Activated T-cell treated with anti-CD3 and anti-CD28 coated beads for 4 hours (primary cell): ENCODE results near the gene NEDD4L.

ENCODE experiments used
- DNase-seq: peaks from one replicate; pipeline ENCODE4 v3.0.0-alpha.2; 2020

NEDD4L gene

DNA sequence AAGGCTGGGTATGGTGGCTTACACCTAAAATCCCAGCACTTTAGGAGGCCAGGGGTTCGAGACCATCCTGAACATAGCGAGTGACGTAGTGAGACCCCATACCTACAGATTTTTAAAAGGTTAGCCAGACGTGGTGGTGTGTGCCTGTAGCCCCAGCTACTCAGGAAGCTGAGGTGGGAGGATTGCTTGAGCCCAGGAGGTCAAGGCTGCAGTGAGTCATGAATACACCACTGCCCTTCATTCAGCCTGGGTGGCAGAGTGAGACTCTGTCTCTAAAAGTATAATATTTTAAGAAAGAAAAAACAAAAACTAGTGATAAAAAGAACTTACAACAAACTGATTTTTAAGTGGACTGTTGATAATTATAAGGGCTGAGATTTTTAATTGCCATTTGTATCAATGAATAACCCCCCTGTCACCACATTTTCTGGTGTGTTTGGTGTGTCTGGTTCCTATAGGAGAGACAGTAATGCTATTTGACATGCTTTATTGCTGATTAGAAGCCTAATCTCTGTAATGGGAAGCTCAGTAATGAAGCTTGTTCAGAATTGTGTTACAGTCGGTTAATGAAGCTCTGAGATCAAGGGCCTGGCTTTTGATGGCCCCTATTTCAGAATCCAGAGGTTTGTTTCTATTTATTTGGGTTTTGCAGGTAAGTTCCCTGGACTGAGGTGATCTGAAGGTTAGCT, 147.0 kb downstream of the NEDD4L start:
- no peak for DNase-seq

DNA sequence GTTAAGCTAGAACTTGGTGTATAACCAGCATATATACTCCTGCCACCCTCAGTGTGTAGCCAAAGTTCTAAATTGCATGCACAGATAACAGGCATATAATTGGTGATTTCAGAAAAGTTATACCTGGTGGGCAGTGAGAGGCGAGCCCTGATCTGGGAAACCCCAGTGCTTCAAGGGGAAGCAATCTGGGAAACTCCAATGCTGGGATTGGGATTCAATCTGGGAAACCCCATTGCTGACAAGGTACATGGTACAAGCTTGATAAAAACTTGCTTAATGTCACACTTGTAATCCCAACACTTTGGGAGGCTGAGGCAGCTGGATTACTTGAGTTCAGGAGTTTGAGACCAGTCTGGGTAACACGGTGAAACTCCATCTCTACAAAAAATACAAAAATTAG, 147.6 kb downstream of the NEDD4L start:
- no peak for DNase-seq

DNA sequence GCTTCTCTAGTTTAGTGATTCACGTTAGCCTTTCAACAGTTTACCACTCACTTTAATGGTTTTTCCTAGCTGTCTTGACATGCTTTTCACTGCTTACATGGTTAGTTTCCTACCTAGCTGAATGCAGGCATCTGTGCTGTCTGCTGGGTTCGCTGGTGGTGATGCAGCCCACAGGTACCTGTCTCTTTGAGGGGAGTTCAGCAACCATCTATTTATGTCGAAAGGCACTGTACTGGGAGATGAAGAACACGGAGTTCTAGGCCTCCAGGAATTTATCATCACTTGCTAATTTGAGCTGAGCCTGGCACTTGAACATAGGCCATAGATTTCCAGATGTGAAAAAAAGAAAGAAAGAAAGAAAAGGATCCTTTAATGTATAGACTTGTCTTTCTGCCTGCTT, 148.5 kb downstream of the NEDD4L start:
- no peak for DNase-seq

DNA sequence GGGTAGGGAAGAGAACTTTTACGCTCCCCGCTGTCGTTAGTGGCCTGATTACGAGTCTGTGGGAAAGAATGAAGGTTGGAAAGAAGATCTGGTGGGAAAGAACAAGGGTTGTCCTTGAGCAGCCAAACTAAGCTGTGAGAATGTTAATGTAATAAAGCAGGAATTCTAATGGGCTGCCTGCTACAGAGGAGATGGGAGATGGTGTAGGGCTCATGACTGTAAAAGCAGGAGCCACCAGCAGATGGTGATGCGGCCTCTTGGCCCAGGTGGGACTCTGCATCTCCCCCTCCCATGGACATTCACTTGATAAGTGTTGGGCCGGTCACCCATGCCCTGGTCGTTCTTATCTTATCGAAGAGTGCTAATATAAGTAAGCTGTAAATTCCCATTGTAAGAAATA, 150.0 kb downstream of the NEDD4L start:
- DNase-seq = no peak

DNA sequence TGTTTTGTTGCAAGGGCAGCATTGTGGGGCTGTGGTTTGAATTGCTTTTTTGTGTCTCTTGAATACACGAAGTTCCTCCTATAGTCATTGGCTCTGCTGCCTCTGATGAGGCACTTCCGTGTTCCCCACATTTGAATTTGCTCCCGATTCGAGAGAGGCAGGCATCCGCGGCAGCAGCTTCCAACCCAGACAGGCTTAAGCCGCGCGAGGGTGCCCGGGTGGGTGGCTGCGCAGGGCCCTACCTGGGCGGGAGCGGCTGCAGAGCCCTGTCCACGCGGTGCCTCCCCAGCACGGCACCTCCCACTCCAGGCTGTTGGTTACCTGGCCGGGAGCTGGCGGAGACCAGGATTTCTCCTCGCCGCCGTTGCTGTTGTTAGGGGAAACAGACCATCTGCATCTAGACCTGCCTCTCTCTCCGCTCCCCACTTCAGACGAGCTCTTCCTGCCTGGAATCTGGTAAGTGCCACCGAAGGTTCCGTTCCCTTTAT, 151.3 kb downstream of the NEDD4L start:
- DNase-seq = no peak

DNA sequence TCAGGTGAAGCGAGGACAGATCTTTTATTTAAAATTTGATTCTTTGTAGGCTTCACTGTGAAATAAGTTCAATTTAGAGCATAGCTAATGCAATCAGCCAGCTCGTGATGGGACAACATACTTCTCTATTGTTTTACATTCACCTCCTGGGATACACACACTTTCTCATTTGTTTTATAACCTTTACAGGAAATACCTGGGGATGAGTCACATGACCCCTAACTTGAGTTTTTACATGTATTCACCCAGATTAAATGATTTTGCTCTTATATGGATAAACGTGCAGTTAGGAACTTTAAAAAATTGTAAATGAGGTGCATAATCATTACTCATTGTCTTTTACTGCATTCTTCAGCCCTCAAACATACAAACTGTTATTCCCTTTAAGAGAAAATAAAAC, 152.1 kb downstream of the NEDD4L start:
- DNase-seq = no peak

DNA sequence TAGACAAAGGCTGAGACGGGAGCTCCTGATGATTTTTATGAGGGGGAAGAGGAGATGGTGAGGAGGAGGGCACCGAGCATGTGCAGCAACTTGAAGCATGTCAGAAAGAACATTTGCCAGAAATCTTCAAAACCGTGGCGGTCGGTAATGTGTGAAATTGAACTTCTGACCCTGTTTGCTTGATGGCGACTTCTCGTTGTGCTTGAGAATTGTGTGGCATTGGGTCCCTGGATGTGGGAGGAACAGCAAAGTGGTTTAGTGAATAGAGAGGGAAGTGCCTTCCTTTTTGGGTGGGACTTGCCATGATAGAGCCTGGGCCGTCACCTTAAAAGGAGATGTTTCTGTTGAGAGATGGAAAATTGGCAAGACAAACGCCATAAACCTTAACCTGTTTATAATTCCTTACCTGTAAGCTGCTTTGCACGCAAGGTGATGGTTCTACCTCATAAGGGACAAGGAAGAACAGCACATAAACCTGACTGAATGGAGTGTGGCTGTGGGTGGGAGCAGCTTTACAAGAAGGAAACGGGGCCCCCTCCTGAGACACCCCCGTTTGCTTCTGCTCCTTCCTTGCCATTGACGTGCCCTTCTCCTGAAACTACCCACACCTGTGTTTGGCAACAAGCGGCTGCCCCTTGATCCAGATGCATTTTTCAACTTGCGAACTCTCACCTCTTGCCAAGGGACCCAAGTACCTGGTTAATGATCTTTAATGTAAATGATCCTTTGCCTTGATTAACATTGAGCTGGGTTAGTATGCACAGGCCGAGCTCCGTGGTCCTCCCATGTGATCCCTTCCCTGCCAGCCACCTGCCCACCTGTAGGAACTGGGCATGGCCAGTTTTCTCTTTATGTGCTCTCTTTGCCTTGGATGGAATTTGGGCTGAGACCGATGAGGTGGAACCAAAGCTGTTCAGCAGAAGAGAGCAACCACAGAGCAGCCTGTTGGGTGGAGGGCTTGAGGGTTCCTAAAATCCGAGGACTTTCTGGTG, 153.2 kb downstream of the NEDD4L start:
- DNase-seq = no peak

DNA sequence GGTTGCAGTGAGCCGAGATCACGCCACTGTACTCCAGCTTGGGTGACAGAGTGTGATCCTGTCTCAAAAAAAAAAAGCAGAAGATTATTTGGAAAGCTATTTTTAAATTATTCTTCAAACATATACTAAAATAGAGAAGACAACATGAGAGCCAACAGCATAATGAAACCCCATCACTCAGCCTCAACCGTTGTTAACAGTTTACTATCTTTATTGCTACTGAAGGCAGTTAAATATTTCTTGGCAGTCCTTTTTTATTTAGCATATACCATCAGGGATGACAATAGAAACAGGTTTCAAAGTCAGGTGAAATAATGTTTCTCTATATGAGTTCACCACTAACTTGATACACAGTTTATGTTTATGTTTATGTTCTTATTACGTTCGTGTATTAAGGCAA, 157.2 kb downstream of the NEDD4L start:
- DNase-seq = no peak

DNA sequence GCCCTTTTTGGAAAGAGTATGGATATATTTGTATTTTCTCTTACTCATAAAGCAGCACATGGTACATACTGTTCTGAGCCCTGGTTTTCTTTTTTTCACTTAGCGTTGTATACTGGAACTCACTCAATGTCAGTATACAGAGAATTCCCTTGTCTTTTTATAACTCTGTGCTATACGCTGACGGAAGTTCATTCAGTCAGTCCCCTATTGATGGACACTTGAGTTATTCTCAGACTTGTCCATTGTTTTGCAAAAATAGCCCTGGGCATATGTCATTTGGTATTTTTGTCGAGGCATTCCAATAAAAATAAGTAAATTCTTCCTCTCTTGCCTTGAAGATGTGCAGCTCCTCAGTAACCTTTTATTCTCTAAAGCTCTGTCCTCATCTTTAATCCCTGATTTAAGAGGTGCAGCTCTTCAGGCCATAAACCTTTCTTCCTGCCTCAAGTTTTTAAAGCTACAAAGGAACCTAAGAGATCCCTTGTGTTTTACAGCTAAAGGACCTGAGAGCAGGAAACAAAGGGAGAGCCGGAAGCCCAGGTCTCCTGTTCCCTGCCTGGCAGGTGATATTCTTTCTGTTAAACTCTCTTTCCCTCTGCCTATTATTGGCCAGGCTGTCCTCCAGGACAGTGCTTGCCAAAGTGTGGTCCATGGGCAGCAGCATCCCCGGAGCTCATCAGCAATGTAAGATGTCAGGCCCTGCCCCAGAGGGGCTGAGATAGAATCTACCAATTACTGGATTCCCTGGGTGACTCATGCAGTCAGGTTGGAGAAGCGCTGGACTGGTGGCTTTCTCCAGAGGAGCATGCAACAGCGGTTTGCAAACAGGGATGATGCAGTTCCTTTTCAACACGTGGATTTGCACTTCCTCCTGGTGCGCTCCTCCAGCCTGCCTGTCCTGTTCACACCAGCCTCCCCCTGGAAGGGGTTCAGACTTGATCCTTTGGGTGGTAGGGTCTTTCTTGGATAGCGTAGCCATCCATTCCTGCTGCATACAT, 158.0 kb downstream of the NEDD4L start:
- no peak for DNase-seq

DNA sequence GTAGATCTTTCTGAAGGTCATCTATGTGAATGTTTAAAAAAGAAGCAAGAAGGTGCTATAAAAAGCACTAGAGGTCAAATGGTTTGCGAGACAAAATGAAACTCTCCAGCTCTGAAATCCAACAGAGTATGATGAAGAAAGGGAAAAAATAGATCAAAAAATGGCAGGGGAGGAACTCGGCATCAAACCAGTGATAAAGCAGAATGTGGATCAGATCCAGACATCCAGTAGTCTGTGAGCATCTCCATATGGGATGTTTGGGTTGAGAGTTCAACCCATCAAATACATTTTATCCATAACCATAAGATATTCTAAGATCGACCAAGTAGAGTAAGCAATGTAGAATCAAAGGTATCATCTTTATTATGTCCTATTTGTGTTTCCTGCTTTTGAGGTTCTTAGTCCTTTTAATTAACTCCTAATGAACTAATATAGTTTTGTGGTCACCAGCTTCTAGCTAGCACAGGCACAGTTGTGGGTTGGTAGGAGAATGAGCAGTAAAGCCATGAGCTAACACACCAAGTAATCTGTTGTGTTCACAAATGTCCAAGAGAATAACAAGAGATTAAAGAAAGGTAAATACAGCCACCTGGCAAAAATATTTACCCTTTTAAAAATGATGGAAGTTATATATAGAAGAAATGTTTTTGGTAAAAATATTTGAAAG, 160.9 kb downstream of the NEDD4L start:
- DNase-seq = no peak

DNA sequence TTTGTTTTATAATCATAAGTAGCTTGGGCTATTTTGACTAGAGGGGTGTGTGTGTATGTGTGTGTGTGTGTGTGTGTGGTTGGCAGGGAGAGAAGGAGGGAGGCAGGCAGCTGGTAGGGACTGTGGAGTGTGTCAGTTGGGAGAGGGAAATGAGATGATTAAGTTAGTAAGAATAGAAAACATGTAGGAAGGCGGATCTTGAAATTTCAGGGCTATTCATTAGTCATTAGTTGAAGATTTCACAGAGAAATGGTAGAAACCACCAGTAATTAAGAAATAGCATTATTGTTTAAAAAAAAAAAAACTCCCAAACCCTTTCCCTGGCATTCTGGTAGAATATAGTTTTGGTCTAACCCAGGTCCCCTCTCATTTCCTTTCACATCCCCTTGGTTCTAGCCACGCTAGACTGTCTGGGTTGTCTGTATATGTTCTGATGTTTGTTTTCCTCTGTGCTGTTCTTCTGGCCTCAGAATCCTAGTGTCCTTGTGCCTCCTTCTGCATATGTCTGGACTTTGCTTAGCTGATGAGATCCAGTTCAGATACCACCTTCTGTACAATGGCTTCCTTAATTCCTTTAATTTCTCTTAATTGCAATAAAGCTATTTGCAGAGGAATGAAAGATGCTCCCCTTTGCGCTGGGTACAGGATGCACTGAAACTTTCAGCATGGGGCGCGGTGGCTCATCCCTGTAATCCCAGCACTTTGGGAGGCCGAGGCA, 161.6 kb downstream of the NEDD4L start:
- DNase-seq = no peak

DNA sequence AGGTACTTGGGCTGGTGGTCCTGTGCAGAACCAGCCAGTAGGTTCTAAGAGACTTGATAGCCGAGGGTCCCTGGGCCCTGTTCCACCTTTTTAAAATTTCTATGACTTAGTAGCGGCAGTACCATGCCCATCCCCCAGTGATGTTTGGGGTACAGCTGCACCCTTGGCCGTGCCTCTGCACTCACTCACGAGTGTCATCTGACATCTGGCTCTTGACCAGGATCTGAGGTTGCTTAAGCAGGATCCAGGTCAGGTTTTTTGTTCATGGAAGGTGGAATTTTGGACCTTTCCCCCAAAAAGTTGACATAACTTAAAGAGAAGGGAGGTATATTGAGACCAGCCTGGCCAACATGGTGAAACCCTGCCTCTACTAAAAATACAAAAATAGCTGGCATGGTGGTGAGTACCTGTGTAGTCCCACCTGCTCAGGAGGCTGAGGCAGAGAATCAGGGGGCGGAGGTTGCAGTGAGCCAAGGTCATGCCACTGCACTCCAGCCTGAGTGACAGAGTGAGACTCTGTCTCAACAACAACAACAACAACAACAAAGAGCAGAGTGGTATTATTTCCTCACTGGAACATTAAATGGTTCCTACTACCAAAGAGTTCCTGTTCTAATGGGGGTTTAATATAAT, 163.6 kb downstream of the NEDD4L start:
- no peak for DNase-seq

DNA sequence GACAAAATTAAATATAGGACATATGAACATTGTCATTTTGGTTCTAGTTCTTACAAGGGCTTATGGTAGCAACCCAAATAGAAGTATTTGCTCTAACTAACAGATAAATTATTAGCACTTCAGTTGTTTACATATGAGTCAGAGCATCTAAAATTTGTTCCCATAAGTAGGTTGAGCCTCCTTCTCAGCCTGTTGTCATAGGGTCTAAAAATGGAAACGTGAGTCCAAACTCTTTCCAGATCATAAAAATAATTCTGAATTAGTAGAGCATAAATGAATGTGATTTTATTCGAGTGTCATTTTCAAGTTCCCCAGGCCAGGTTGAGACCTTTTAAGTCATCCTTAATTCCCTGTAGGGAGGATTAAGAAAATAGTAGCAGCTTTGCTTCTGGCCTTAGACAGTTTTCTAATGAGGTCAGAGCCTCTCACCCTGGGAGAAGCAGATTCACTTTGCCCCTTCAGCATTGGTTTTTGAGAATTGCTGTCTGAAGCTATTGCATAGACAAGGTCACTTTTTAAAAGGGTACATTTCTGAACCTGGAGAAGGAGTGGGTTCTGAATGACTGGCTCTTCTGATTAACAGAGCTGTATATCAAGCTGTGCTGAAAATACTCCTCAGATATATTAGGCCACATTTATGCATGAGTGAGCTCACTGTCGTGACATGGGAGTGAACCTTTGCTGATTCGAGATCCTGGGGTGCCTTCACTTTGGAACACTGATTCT, 164.3 kb downstream of the NEDD4L start:
- no peak for DNase-seq

DNA sequence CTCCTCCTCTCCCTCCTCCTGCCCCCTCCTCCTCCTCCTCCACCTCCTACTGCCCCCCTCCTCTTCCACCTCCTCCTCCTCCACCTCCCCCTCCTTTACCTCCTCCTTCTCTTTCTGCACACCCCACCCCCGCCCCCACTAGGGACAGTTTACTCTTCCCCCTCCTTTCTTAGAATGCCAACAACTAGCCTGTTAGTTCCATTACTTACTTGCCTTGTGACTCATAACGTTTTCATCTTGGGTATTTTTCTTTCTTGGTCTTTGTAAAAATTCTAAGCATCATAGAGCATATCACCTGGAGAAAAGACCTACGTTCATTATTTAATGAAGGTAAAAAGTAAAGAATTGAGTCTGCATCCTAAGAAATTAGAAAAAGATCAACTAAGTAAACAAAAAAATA, 165.3 kb downstream of the NEDD4L start:
- no peak for DNase-seq

DNA sequence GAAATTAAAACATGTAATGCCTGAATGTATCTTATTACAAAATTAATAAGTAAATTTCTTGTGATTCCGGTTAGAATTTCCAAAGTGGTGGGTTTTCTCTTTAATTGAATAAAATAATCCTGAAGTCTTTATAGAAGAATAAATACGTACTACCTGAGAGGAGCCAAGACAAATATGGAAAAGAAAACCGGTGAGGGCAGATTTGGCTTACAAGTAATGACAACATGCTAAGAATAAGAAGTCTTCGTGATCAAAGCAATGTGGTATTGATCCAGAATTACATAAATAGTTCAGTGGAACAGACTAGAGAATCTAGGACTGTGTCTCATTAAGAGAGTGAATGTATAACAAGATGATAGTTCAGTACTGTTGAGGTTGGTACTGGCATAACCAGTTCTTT, 167.5 kb downstream of the NEDD4L start:
- no peak for DNase-seq

DNA sequence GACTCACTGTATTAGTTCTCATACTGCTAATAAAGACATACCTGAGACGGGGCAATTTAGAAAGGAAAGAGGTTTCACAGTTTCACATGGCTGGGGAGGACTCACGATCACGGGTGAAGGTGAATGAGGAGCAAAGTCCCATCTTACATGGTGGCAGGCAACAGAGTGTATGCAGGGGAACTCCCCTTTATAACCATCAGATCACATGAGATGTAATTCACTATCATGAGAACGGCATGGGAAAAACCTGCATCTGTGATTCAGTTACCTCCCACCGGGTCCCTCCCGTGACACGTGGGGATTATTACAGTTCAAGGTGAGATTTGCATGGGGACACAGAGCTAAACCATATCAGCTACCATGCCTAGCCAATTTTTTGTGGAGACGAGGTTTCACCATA, 168.2 kb downstream of the NEDD4L start:
- DNase-seq = no peak

DNA sequence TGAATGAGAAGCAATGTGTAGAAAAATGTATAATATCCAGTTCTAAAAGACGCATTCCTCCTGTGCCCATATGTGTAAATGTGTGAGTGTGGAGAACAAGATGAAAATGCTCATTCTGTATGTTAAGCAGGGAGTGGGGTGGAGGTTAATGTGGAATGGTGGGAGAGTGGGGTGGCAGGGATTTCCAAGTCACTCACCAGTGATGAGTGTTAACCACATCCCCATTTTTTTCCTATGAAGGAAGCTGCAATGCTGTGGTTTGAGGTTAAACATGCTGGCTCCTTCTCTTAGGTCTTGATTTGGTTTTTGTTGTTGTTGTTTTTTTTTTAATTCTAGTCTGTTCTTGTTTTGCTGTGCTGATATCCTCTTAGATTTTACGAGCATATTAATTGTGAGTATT, 169.4 kb downstream of the NEDD4L start:
- DNase-seq = no peak

DNA sequence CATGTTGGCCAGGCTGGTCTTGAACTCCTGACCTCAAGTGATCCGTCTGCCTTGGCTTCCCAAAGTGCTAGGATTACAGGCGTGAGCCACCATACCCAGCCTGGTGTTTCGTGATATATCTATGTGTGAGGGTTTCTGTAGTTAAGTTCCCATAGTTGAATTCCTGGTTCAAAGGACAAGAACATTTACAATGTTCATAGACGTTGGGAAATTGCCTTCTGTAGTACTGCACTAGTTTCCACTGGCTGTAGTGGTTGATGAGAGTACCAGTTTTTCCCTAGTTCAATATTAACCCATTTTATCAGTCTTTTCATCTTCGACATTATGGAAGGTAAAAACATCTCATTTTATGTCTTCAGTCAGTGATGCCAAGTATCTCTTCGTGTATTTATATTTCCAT, 171.0 kb downstream of the NEDD4L start:
- no peak for DNase-seq

DNA sequence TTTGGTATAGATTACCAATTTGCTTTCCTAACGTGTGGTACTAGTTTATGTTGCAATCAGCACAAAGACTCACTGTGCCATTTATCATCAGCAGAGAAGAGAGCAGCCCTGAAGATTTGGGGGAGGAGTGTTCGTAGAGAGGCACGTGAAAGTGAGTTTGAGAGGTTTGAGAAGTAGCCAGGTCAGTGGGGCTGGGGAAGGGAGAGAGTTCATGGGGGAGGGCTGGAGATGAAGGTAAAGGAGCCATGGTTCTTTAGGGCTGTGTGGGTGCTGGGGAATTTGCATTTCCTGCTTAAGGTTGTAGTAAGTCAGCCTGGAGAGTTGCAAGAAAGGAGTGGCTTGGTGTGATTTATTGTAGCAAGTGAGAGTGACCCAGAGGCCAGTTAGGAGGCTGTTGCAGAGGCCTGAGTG, 172.1 kb downstream of the NEDD4L start:
- DNase-seq = no peak

DNA sequence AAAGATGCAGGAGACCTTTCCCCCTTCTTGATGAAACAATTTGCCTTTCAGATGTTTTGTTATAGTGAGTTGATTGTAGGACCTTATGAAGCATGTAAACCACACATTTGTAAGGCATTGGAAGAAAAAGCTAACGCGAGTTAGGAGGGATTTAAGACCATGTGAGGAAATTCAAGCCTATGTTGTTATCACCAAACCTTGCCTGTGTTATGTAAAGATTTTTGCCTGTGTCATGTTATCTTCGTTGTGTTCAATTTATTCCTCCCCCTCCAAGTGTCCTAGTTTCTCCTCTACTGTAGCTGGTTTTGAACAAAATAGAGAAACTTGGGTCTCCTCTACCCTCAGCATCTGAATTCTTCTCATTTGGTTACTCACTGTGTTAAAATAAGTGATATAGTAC, 173.0 kb downstream of the NEDD4L start:
- no peak for DNase-seq
